ELF-1 (cell line): Measurements from ENCODE around the gene IP6K2.
"Not testable (repeated sequence)": the region's sequence is repeated elsewhere in the genome, so short reads cannot be mapped to it uniquely, and the experiment has no call there.

ENCODE experiments used
- DNase-seq: peaks from one replicate; pipeline ENCODE4 v3.0.0-alpha.2; 2016; ENCODE audit warnings: low read depth, low spot score

Gene IP6K2

GRCh38 chr3:48733752-48734518, 16.9 kb upstream of the IP6K2 start:
- not testable (repeated sequence) for DNase-seq

- DNase-seq, result no peak
Observed at GRCh38 chr3:48727511-48727910, 10.5 kb upstream of the IP6K2 start.

DNA sequence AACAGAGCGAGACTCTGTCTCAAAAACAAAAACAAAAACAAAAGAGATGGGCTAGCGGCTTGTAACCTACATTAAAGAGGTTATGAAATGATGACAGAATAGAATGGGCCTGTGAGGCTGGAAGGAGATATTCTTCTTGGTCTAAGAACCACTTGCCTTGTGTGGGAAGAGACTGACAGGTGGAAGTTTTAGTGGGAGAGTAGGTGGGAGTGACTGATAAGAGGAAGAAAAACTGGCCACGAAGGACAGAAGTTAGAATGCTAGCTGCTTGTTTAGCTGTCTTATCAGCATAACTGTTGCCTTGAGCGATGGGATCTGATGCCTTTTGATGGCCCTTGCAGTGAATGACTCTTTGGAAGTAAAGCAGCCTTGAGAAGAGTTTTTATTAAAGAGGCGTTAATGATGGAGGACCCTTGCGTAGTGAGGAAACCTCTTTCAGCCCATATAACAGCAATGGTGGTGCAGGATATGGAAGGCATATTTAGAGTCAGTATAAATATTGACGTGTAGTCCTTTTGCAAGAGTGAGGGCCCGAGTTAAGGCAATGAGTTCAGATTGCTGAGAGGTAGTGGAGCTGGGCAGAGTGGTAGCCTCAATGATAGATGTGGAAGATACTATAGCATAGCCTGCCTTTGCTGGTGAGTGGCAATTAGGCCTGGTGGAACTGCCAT, 8.3 kb upstream of the IP6K2 start:
- DNase-seq, result not testable (repeated sequence)

GRCh38 chr3:48723725-48724124, 6.7 kb upstream of the IP6K2 start:
- no peak for DNase-seq

- not testable (repeated sequence) for DNase-seq
Observed at GRCh38 chr3:48723293-48723692, 6.3 kb upstream of the IP6K2 start.

- no peak for DNase-seq
Observed at GRCh38 chr3:48716508-48716981, 476 bp downstream of the IP6K2 start.

DNA sequence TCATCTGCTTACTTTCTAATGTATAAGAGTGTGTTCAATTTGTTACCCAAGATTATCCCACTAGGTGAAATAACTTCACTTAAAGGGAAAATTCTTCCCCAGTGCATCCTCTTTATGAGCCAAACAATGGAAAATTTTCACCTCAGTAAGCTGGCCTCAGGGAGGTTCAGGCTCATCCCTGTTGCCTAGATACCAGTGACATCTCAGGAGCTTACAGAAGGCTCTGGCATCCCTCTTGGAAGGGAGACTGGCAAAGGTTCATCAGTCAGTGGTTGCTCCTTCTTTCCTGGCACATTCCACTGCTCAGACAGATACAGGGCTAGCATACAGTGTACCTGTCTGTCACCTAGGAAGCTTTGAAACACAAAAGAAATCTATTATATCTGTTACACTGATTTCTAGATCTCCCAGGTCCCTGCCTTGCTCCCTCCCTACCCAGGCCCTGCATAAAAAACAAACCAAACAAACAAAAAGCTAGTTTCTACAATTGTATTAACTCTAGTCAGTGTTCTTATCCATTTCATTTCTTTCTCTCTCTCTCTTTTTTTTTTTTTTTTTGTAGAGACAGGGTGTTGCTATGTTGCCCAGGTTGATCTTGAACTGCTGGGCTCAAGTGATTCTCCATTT, 1.7 kb downstream of the IP6K2 start:
- DNase-seq, result peak; percentile 47

GRCh38 chr3:48711727-48712126, 5.3 kb downstream of the IP6K2 start:
- DNase-seq, result no peak

DNA sequence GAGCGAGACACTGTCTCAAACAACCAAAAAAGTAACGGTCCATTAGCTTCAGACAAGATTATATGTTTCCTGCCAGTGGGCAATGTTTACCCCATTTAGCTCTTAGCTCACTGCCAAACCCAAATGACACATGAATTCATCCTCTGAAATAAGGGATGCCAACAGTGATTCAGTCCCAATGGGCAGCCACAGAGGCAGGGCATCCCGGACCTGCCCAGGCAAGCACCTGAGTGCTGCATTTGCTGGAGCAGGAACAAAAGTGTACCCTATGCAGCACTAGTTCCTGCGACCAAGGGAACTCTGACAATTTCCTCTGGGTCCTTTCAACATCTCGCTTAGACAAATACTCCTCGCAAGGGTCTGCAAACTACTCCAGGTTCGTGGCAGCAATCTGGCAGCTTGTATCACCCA, 8.0 kb downstream of the IP6K2 start:
- no peak for DNase-seq

DNA sequence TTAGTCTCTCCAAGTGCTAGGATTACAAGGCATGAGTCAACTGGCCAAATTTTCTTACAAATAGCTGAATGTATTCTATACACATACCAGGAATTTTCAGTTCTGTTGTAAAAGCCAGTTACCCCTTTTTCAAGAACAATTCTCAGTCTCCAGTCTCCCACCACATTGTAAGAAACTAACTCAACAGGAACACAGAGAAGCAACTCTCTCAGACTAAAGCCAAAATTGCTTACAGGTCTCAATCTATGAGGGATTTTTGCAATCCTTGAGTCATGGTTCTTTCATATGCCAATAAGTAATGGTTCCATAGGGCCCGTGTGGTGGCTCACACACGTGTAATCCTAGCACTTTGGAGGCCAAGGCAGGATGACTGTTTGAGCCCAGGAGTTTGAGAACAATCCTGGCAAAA, 8.5 kb downstream of the IP6K2 start:
- DNase-seq, result no peak

DNA sequence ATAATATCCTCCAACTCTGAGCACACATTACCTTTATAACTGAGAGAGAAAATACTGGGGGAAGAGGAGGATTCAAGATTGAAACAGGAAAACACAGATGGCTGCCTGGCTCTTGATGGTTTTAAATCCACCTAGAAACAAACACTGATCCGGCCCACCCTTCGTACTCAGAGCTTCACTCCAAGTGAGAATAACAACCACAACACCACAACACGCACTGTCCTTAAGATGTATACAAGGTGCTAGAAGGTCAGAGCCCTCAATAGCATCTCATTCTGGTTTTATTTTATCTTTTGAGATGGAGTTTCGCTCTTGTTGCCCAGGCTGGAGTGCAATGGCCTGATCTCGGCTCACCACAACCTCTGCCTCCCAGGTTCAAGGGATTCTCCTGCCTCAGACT, 9.9 kb downstream of the IP6K2 start:
- no peak for DNase-seq

GRCh38 chr3:48702320-48702920, 14.6 kb downstream of the IP6K2 start:
- DNase-seq, result no peak

GRCh38 chr3:48700731-48701405, 16.2 kb downstream of the IP6K2 start:
- DNase-seq, result no peak

DNA sequence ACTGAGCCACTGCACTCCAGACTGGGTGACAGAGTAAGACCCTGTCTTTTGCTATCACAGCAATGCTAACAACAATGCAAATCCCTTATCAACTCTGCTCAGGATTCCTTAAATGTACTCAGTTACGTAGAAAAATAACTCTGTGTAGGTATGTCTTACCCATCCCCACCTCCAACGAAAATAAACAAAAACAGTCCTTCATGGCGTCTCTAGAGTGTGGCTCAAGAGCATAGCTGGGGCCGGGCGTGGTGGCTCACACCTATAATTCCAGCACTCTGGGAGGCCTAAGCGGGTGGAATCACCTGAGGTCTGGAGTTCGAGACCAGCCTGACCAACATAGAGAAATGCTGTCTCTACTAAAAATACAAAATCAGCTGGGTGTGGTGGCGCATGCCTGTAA, 18.1 kb downstream of the IP6K2 start:
- no peak for DNase-seq

DNA sequence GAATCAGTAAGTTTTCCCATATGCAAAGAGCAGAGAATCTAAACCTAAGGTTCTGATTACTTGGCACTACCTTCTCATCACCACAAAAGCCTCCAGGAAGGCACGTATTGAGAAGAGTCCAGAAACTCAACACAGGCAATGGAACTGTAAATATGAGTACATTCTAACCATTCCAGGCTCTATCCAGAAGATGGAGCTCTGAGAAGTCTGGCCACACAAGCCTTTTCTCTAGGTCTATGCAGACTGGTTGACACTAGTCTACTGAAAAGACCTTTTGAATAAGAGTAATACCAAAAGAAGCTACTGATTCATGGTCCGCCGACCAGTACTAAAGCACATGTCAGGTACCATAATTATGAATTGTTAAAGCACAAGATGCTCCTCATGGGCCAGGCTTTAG, 19.1 kb downstream of the IP6K2 start:
- DNase-seq, result no peak

GRCh38 chr3:48696601-48697000, 20.4 kb downstream of the IP6K2 start:
- no peak for DNase-seq

- no peak for DNase-seq
Observed at GRCh38 chr3:48696156-48696555, 20.9 kb downstream of the IP6K2 start.

DNA sequence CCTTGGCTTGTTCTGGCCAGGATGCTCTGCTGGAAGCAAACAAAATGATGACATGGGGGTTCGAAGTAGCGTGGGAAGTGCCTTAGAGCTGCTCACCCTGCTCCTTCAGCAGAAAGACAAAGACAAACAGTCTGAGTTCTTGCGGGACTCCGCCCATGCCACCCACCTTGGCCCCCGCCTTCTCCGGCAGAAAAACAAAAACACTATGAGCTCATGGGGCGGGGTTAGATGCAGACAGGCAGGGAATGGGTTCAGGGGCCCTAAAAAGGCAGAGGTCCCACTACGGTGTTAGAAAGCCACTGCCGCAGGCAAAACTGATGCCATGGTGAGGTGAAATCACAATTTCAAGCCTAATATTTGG, 21.6 kb downstream of the IP6K2 start:
- peak; percentile 95 for DNase-seq

DNA sequence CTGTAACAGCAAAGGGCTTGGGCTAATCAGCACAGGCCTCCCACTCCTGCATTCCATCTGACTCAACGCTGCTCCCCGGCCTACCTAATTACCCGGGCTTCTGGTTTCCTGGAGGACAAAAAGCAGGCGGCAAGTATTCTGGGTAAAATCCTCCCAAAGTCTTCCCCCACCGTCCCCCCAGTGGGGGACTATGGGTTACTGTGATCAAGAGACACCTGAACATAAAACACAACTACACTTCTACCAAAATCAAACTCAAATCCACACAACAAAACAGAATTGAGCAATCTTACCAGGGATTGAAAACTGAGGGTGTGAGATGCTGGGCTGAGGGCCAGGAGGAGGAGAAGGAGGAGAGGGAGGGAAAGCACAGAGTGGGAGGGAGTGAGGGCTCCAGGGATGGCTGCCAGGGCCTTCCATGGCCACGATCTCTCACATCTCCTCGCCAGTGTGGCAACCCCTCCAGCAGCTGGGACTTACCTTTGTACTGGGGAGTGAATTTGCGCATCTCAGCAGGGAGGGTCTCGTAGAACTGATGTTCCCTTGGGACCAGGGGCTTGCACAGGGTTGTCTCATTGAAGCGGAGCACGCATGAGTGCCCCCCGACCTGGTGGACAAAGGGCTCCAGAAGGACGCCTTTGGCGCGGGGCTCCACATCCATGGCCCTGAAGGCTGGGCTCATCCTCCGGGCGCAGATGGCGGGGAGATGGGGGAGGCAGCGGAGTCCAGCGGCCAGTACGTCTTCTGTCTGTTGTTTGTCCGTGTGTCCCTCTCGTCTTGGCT, 22.2 kb downstream of the IP6K2 start:
- DNase-seq, result peak; percentile 47

- no peak for DNase-seq
Observed at GRCh38 chr3:48693826-48694225, 23.2 kb downstream of the IP6K2 start.

DNA sequence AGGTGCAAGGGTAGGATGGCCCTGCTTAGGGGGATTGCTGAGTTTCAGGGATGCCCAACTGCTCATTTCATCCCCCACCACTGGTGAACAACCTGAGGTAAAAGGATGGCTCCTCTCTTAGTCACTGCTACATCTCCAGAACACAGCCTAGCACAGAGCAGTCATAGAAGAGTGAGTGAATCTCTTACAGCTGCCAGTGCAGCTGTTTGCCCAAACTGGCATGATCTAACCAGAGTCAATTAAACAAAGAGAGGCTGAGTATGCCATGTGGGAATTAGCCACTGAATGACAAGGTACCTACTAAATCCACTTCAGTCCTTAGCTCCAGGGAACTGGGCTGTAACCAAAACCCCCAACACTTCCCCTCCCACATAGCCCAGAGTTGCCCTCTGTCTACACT, 24.5 kb downstream of the IP6K2 start:
- DNase-seq, result no peak
